Neural cell (in vitro differentiated cells): ENCODE data around the gene RETN. TPM values are rescaled to one million over a fixed set of nuclear protein-coding genes. Genes with fewer than 3 reads are reported as not detected.

Source experiments
- H2AFZ ChIP-seq: fragments of 200-600, 300-800 bp; sonication (generic), shearing (Covaris generic); 2 replicates; pipeline ENCODE4 v1.6.0; 2014; ENCODE audit warnings: low read depth, mild to moderate bottlenecking, antibody characterized with exemption, low read length, moderate library complexity
- H3F3A ChIP-seq: fragments of 200-600 bp; shearing (Covaris generic); 2 replicates; pipeline ENCODE4 v1.6.1; 2016; ENCODE audit warnings: mild to moderate bottlenecking, moderate library complexity, mixed read lengths, antibody characterized with exemption, low read length; ENCODE audit not compliant: insufficient read depth, poor library complexity, severe bottlenecking
- H3K27ac ChIP-seq: fragments of 200-600, 300-800 bp; sonication (generic), shearing (Covaris generic); 2 replicates; pipeline ENCODE4 v1.5.1; 2014; ENCODE audit warnings: mild to moderate bottlenecking, low read length, moderate library complexity
- H3K27me3 ChIP-seq: fragments of 300-800, 200-600 bp; sonication (generic), shearing (Covaris generic); 2 replicates; pipeline ENCODE4 v1.6.0; 2014; ENCODE audit warnings: mild to moderate bottlenecking, low read depth, low read length, moderate library complexity; ENCODE audit not compliant: insufficient read depth
- H3K36me3 ChIP-seq: fragments of 300-800, 200-600 bp; sonication (generic), shearing (Covaris generic); 2 replicates; pipeline ENCODE4 v1.5.1; 2014; ENCODE audit warnings: mild to moderate bottlenecking, antibody characterized with exemption, low read length, moderate library complexity; ENCODE audit not compliant: insufficient read depth
- H3K4me2 ChIP-seq: fragments of 300-800, 200-600 bp; sonication (generic), shearing (Covaris generic); 2 replicates; pipeline ENCODE4 v1.6.0; 2014; ENCODE audit warnings: mild to moderate bottlenecking, low read length
- H3K4me3 ChIP-seq: fragments of 300-800, 200-600 bp; sonication (generic), shearing (Covaris generic); 2 replicates; pipeline ENCODE4 v1.5.1; 2014; ENCODE audit warnings: mild to moderate bottlenecking, low read length, moderate library complexity
- H3K79me2 ChIP-seq: fragments of 200-600 bp; shearing (Covaris generic); replicated peaks from 2 replicates; pipeline ENCODE4 v1.6.0; 2014; ENCODE audit warnings: mild to moderate bottlenecking, low read length, moderate library complexity; ENCODE audit not compliant: insufficient read depth
- H3K9ac ChIP-seq: fragments of 300-800, 200-600 bp; sonication (generic), shearing (Covaris generic); 2 replicates; pipeline ENCODE4 v1.6.1; 2016; ENCODE audit warnings: mild to moderate bottlenecking, low read length, mixed read lengths
- H3K9me2 ChIP-seq: fragments of 200-600 bp; shearing (Covaris generic); 2 replicates; pipeline ENCODE4 v1.6.1; 2016; ENCODE audit warnings: mild to moderate bottlenecking, low read length, mixed read lengths; ENCODE audit not compliant: insufficient read depth
- H3K9me3 ChIP-seq: fragments of 200-600, 300-800 bp; sonication (generic), shearing (Covaris generic); 2 replicates; pipeline ENCODE4 v1.6.1; 2016; ENCODE audit warnings: mild to moderate bottlenecking, mixed run types, low read length, moderate library complexity, mixed read lengths
- H4K20me1 ChIP-seq: fragments of 200-600 bp; shearing (Covaris generic); 2 replicates; pipeline ENCODE4 v1.6.1; 2016; ENCODE audit warnings: mild to moderate bottlenecking, mixed run types; ENCODE audit not compliant: insufficient read depth
- CTCF ChIP-seq: fragments of 450-650 bp; IDR thresholded peaks from 2 replicates; pipeline ENCODE4 v1.5.1; 2014; ENCODE audit warnings: antibody characterized with exemption, mild to moderate bottlenecking, moderate library complexity; ENCODE audit not compliant: poor library complexity, severe bottlenecking
- EP300 ChIP-seq: fragments of 450-650 bp; conservative IDR thresholded peaks from 2 replicates; pipeline ENCODE4 v1.6.1; 2014; ENCODE audit warnings: antibody characterized with exemption, mild to moderate bottlenecking, moderate library complexity; ENCODE audit not compliant: poor library complexity, severe bottlenecking
- EZH2 ChIP-seq: fragments of 200-600, 300-800 bp; shearing (Covaris generic), sonication (generic); IDR thresholded peaks from 2 replicates; pipeline ENCODE4 v1.6.1; 2014; ENCODE audit warnings: antibody characterized with exemption, low read length, borderline replicate concordance, mild to moderate bottlenecking; ENCODE audit not compliant: insufficient read depth, poor library complexity, severe bottlenecking
- MXI1 ChIP-seq: fragments of 450-650 bp; conservative IDR thresholded peaks from 2 replicates; pipeline ENCODE4 v1.6.1; 2014; ENCODE audit warnings: antibody characterized with exemption, mild to moderate bottlenecking; ENCODE audit not compliant: poor library complexity, severe bottlenecking
- POLR2AphosphoS5 ChIP-seq: IDR thresholded peaks from 2 replicates; pipeline ENCODE4 v1.6.1; 2012
- RAD21 ChIP-seq: fragments of 450-650 bp; conservative IDR thresholded peaks from 2 replicates; pipeline ENCODE4 v1.6.1; 2014; ENCODE audit warnings: antibody characterized with exemption, mild to moderate bottlenecking, moderate library complexity
- REST ChIP-seq: IDR thresholded peaks from 2 replicates; pipeline ENCODE4 v1.6.1; 2012; ENCODE audit warnings: borderline replicate concordance
- SMC3 ChIP-seq: fragments of 450-650 bp; conservative IDR thresholded peaks from 2 replicates; pipeline ENCODE4 v1.6.1; 2014; ENCODE audit warnings: antibody characterized with exemption, mild to moderate bottlenecking, moderate library complexity; ENCODE audit not compliant: poor library complexity
- TAF1 ChIP-seq: IDR thresholded peaks from 2 replicates; pipeline ENCODE4 v1.6.1; 2012; ENCODE audit warnings: low read depth
- polyA plus RNA-seq: library from polyadenylated mRNA; depleted of rRNA; stranded (reverse); fragments of >200 nt; gene quantifications from 2 replicates; pipeline ENCODE4 v1.2.3, GENCODE V29; 2014

Gene RETN
- polyA plus RNA-seq, 1 donor from 2014 or later: not detected

GRCh38 chr19:7644550-7644877 lies 24.3 kb upstream of the RETN start:
- TF ChIP-seq CTCF (no peak), EP300 (no peak), POLR2AphosphoS5 (no peak), SMC3 (no peak), RAD21 (no peak), EZH2 (no peak), MXI1 (no peak), REST (no peak), TAF1 (no peak)
- Histone ChIP-seq H3K36me3 (no peaks in the 10 kb centered on the region), H3K4me3 (no peak overlapping the region), H3F3A (no peaks in the 10 kb centered on the region), H3K9me3 (no peaks in the 10 kb centered on the region), H3K9ac (no peak overlapping the region), H3K4me2 (no peak overlapping the region), H2AFZ (no peak overlapping the region), H3K27ac (no peak overlapping the region), H3K9me2 (no peaks in the 10 kb centered on the region), H3K79me2 (no peaks in the 10 kb centered on the region), H4K20me1 (no peaks in the 10 kb centered on the region), H3K27me3 (no peaks in the 10 kb centered on the region)

- no peaks in the 10 kb centered on the region for H3K9me3 ChIP-seq
- no peaks in the 10 kb centered on the region for H3K9me2 ChIP-seq
- no peaks in the 10 kb centered on the region for H3F3A ChIP-seq
- TF ChIP-seq REST: no peak
- no peak for TF ChIP-seq RAD21
- TF ChIP-seq TAF1: no peak
- no peak for TF ChIP-seq MXI1
- H3K4me2 ChIP-seq: no peak overlapping the region
- H4K20me1 ChIP-seq: no peaks in the 10 kb centered on the region
- no peaks in the 10 kb centered on the region for H3K79me2 ChIP-seq
- H2AFZ ChIP-seq: no peak overlapping the region
- no peak overlapping the region for H3K4me3 ChIP-seq
- no peaks in the 10 kb centered on the region for H3K27me3 ChIP-seq
- H3K27ac ChIP-seq: no peak overlapping the region
- no peaks in the 10 kb centered on the region for H3K36me3 ChIP-seq
- no peak overlapping the region for H3K9ac ChIP-seq
Observed at GRCh38 chr19:7645163-7645562, 23.7 kb upstream of the RETN start.
